NCI-H345 treated with DMSO at 0.1 percent for 48 hours (cell line): Measurements from ENCODE around the gene CAMK4.
A peak's percentile ranks its signal among the peaks of the same experiment; 100 is the strongest.

ENCODE experiments used
- DNase-seq: peaks from one replicate; lab custom pipeline; 2025; ENCODE audit not compliant: unreplicated experiment; lab: John Stamatoyannopoulos, UW

CAMK4 gene

GRCh38 chr5:111478898-111479297 is 254.7 kb downstream of the CAMK4 start:
- DNase-seq = no peak

DNA sequence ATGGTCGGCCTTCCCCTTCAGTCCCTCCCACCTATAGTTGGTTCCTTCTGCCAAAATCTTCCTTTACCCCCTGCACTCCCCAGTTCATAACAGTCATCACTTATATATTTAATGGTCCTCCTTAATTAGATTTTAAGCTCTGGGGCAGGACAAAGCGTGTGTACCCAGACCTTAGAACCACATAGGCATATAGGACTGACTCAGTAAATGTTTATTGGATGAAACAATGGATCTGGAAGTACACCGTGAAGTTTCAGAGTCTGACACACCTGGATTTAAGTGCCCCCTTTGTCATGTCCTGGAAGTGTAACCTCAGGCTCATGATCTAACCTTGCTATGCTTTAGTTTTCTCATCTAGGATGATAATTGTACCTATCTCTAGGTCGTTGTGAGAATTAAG is 256.2 kb downstream of the CAMK4 start:
- DNase-seq = no peak

GRCh38 chr5:111486055-111486454 is 261.9 kb downstream of the CAMK4 start:
- no peak for DNase-seq

GRCh38 chr5:111486926-111487325 is 262.7 kb downstream of the CAMK4 start:
- DNase-seq = no peak

DNA sequence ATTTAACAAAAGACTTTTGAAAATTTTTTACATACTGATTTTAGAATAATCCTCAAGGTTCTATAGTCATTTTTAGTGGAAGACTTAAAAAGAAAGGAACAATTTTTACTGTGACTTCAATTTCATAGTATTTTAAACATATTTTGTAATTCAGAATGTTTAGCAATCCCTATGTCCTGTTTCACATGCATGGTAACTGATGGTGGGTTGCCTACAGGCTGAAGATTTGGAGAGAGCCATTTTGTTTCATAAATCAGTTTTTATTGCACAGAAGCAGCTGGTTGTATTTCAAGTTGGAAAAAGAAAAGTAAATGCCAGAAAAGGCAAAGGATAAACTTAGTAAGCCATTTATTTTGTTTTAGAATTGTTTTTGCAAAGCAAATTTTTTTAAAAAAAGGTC is 264.2 kb downstream of the CAMK4 start:
- DNase-seq = no peak

DNA sequence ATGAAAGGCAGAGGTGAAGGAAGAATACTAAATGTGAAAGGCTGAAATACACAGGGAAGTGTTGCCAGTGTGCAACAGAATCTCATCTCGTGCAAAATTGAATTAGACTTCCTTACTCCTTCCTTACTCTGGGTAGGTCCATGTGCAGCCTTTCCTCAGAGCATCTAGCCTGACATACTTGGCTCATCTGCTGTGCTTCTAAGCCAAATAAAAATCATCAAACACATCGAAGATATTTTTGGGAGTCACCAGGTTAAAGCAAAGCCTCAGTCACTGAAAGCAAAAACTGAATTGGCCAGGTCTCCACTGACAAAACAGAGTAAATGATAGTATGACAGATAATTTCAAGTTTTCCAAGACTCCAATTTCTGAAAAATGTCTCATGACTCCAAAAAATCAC is 268.8 kb downstream of the CAMK4 start:
- DNase-seq = no peak

GRCh38 chr5:111494355-111494999 is 270.3 kb downstream of the CAMK4 start:
- DNase-seq = no peak

DNA sequence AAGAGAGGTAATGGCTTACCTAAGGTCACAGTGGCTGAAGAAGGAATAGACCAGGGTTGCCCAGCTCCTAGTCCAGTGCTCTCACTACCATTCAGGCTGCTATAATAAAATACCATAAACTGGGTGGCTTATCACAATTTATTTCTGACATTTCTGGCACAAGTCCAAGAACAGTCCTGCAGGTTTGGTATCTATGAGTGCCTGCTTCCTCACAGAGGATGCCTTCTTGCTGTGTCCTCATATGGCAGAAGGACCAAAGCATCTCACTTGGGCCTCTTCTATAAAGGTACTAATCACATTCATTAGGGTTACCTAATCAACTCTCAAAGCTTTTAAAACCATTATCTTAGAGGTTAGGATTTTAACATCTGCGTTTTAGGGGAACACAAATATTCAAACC is 271.0 kb downstream of the CAMK4 start:
- no peak for DNase-seq

- no peak for DNase-seq
These were observed 274.2 kb downstream of the CAMK4 start for GRCh38 chr5:111498346-111498745.

DNA sequence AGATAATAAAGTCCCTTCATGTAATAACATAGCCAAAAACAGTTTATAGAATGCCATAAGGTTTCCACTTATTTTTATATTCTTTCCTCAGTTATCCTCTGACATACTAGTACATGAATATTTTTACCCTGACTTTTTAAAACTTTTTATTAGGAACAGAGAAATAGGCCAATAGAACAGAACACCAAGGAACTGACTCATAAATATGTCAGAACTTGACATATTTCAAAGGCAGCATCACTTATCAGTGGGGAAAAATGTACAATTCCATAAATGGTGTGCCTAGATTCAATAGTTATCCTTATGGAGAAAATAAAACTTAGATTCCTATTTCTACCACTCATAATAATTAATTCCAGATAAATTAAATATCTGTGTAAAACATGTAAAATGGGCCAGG is 278.8 kb downstream of the CAMK4 start:
- no peak for DNase-seq

GRCh38 chr5:111505096-111505495 is 280.9 kb downstream of the CAMK4 start:
- DNase-seq = no peak

DNA sequence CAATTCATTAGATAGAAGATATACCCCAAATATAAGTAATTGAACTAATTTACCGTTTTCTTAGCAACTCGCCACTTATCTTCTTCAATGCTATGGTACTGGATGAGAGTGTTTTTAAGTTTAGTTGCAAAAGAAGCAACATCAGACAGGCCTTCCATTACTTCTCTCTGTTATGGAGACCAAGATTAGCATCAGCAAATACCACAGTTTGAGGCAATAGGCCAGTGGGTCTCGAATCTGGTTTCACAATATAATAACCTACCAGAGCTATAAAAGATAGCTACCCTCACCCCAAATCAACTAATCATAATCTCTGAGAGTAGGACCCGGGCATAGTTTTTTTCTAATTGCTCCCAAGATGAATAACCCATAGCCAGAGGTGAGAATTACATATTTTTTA is 283.1 kb downstream of the CAMK4 start:
- no peak for DNase-seq

GRCh38 chr5:111509119-111509518 is 284.9 kb downstream of the CAMK4 start:
- no peak for DNase-seq

- DNase-seq = no peak
These were observed 287.1 kb downstream of the CAMK4 start for GRCh38 chr5:111511174-111511830.

DNA sequence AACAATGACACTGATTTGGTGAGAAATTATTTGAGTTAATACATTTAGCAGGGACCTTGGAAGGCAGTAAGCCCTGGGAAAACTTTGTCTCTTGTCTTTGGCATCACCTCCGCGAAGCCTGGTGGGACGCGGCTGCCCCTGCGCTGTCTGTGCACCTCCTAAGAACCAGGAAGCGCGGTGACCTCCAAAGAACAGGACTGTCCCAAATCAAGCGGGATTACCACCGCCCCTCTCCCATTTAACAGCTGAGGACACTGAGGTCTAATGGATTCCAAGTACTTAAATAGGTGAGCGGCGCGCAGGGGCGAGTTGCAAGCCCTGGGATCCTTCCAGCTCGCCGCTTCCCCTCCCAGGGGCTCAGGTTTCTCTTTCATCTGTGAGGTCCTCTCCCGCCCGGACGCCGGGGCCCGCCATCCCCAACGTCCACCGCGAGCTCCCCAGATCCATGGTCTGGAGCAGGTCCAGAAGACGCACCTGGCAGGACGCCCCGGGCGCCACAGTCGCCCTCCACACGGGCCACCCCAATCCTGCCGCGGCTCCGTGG is 287.7 kb downstream of the CAMK4 start:
- DNase-seq = no peak

DNA sequence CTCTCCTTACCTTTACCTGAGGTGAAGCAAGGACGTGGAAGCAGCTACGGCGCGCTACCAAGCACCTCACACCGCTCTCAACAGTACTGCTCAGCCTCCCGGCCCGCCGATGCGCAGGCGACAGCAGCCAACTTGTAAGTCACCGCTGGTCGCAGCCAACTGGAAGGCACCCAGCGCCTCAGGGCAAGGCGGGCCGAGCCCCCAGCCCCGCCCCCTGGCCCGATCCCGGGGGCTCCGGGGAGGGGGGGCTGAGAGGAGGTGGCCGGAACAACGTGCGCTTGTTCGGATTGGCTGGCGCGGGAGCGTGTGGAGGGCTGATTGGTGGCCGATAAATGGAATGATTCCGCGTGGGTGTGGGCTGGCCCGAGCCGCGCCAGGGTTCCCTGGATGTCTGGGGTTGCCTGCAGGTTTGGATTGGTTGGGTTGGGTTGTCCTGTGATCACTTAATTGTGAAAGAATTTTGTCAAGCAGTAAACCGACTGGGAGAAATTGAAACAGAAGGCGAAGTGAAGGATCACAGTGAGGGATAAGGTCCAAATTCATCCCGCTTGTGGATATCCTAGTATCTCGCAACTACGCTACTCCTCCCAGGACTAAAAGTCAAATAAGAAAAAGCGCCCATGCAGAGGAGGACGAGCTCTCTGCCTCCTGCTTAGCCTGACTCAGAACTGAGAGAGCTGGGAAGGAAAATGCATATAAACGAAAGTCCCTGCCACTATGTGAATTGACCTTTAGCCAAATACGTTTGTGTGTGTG is 288.4 kb downstream of the CAMK4 start, which contains the start of gene STARD4:
Gene STARD4, minus strand, starts transcription at position 161 of the 756 bp plus-strand sequence. CDS start 5,102 bp downstream, outside the sequence.
- peak; percentile 89 for DNase-seq

GRCh38 chr5:111513131-111513520 is 288.9 kb downstream of the CAMK4 start:
- no peak for DNase-seq

GRCh38 chr5:111514087-111514486 is 289.9 kb downstream of the CAMK4 start:
- no peak for DNase-seq

DNA sequence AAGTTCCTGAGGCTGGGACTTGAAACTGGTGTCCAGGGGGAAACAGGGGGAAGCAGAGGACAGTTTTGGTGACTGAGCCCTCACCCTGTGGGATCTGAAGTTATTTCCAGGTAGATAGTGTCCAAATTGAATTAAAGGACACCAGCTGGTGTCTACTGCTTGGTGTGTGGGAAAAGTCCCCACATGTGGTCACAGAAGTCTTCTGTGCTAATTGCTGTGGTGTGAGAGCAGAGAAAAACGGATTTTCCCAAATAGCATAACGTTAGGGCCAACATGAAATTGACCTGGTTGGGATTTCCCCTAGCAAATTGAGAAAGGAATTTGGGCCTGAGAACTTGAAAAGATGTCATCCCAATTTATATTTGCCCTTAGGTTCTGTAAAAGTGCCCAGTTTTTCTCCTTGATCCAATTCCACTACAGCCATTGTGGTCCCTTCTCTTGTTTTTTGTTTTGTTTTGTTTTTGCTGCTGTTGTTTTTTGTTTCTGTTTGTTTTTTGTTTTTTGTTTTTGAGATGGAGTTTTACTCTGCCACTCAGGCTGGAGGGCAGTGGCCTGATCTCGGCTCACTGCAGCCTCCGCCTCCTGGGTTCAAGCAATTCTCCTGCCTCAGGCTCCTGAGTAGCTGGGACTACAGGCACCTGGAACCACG is 293.8 kb downstream of the CAMK4 start:
- no peak for DNase-seq

DNA sequence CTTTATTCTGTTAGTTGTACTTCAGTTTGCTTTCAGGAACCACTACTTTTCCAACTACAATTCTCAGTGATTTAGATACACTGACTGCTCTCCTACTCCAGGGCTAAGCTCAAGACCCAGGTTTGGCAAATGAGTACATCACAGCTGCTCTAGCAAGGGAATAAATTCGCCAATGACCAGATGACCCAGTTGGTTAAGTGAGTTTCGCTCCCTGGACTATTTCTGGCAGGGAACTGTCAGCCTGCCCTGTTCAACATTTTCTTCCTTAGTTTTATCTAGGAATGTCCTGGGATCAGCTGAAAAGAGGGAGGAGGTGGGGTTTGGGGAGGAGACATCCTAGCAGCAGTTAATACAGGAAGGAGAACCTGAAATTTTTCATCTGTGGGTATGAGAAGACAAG is 294.6 kb downstream of the CAMK4 start:
- no peak for DNase-seq

GRCh38 chr5:111520908-111521307 is 296.7 kb downstream of the CAMK4 start:
- DNase-seq = no peak
